Neural cell (in vitro differentiated cells): ENCODE results near the gene ITPK1. TPM values are rescaled to one million over a fixed set of nuclear protein-coding genes. Genes with fewer than 3 reads are reported as not detected.

Experiments
- H2AFZ ChIP-seq: fragments of 200-600, 300-800 bp; sonication (generic), shearing (Covaris generic); 2 replicates; pipeline ENCODE4 v1.6.0; 2014; ENCODE audit warnings: low read depth, mild to moderate bottlenecking, antibody characterized with exemption, low read length, moderate library complexity
- H3F3A ChIP-seq: fragments of 200-600 bp; shearing (Covaris generic); 2 replicates; pipeline ENCODE4 v1.6.1; 2016; ENCODE audit warnings: mild to moderate bottlenecking, moderate library complexity, mixed read lengths, antibody characterized with exemption, low read length; ENCODE audit not compliant: insufficient read depth, poor library complexity, severe bottlenecking
- H3K27ac ChIP-seq: fragments of 200-600, 300-800 bp; sonication (generic), shearing (Covaris generic); 2 replicates; pipeline ENCODE4 v1.5.1; 2014; ENCODE audit warnings: mild to moderate bottlenecking, low read length, moderate library complexity
- H3K27me3 ChIP-seq: fragments of 300-800, 200-600 bp; sonication (generic), shearing (Covaris generic); 2 replicates; pipeline ENCODE4 v1.6.0; 2014; ENCODE audit warnings: mild to moderate bottlenecking, low read depth, low read length, moderate library complexity; ENCODE audit not compliant: insufficient read depth
- H3K36me3 ChIP-seq: fragments of 300-800, 200-600 bp; sonication (generic), shearing (Covaris generic); 2 replicates; pipeline ENCODE4 v1.5.1; 2014; ENCODE audit warnings: mild to moderate bottlenecking, antibody characterized with exemption, low read length, moderate library complexity; ENCODE audit not compliant: insufficient read depth
- H3K4me2 ChIP-seq: fragments of 300-800, 200-600 bp; sonication (generic), shearing (Covaris generic); 2 replicates; pipeline ENCODE4 v1.6.0; 2014; ENCODE audit warnings: mild to moderate bottlenecking, low read length
- H3K4me3 ChIP-seq: fragments of 300-800, 200-600 bp; sonication (generic), shearing (Covaris generic); 2 replicates; pipeline ENCODE4 v1.5.1; 2014; ENCODE audit warnings: mild to moderate bottlenecking, low read length, moderate library complexity
- H3K79me2 ChIP-seq: fragments of 200-600 bp; shearing (Covaris generic); replicated peaks from 2 replicates; pipeline ENCODE4 v1.6.0; 2014; ENCODE audit warnings: mild to moderate bottlenecking, low read length, moderate library complexity; ENCODE audit not compliant: insufficient read depth
- H3K9ac ChIP-seq: fragments of 300-800, 200-600 bp; sonication (generic), shearing (Covaris generic); 2 replicates; pipeline ENCODE4 v1.6.1; 2016; ENCODE audit warnings: mild to moderate bottlenecking, low read length, mixed read lengths
- H3K9me2 ChIP-seq: fragments of 200-600 bp; shearing (Covaris generic); 2 replicates; pipeline ENCODE4 v1.6.1; 2016; ENCODE audit warnings: mild to moderate bottlenecking, low read length, mixed read lengths; ENCODE audit not compliant: insufficient read depth
- H3K9me3 ChIP-seq: fragments of 200-600, 300-800 bp; sonication (generic), shearing (Covaris generic); 2 replicates; pipeline ENCODE4 v1.6.1; 2016; ENCODE audit warnings: mild to moderate bottlenecking, mixed run types, low read length, moderate library complexity, mixed read lengths
- H4K20me1 ChIP-seq: fragments of 200-600 bp; shearing (Covaris generic); 2 replicates; pipeline ENCODE4 v1.6.1; 2016; ENCODE audit warnings: mild to moderate bottlenecking, mixed run types; ENCODE audit not compliant: insufficient read depth
- EP300 ChIP-seq: fragments of 450-650 bp; conservative IDR thresholded peaks from 2 replicates; pipeline ENCODE4 v1.6.1; 2014; ENCODE audit warnings: antibody characterized with exemption, mild to moderate bottlenecking, moderate library complexity; ENCODE audit not compliant: poor library complexity, severe bottlenecking
- EZH2 ChIP-seq: fragments of 200-600, 300-800 bp; shearing (Covaris generic), sonication (generic); IDR thresholded peaks from 2 replicates; pipeline ENCODE4 v1.6.1; 2014; ENCODE audit warnings: antibody characterized with exemption, low read length, borderline replicate concordance, mild to moderate bottlenecking; ENCODE audit not compliant: insufficient read depth, poor library complexity, severe bottlenecking
- MXI1 ChIP-seq: fragments of 450-650 bp; conservative IDR thresholded peaks from 2 replicates; pipeline ENCODE4 v1.6.1; 2014; ENCODE audit warnings: antibody characterized with exemption, mild to moderate bottlenecking; ENCODE audit not compliant: poor library complexity, severe bottlenecking
- POLR2AphosphoS5 ChIP-seq: IDR thresholded peaks from 2 replicates; pipeline ENCODE4 v1.6.1; 2012
- RAD21 ChIP-seq: fragments of 450-650 bp; conservative IDR thresholded peaks from 2 replicates; pipeline ENCODE4 v1.6.1; 2014; ENCODE audit warnings: antibody characterized with exemption, mild to moderate bottlenecking, moderate library complexity
- SMC3 ChIP-seq: fragments of 450-650 bp; conservative IDR thresholded peaks from 2 replicates; pipeline ENCODE4 v1.6.1; 2014; ENCODE audit warnings: antibody characterized with exemption, mild to moderate bottlenecking, moderate library complexity; ENCODE audit not compliant: poor library complexity
- TAF1 ChIP-seq: IDR thresholded peaks from 2 replicates; pipeline ENCODE4 v1.6.1; 2012; ENCODE audit warnings: low read depth
- polyA plus RNA-seq: library from polyadenylated mRNA; depleted of rRNA; stranded (reverse); fragments of >200 nt; gene quantifications from 2 replicates; pipeline ENCODE4 v1.2.3, GENCODE V29; 2014
- TF ChIP-seq, protein P1 (sequence below): IDR thresholded peaks from 2 replicates; pipeline ENCODE4 v1.6.1; 2012; ENCODE audit warnings: borderline replicate concordance
- TF ChIP-seq, protein P2 (sequence below): fragments of 450-650 bp; IDR thresholded peaks from 2 replicates; pipeline ENCODE4 v1.5.1; 2014; ENCODE audit warnings: antibody characterized with exemption, mild to moderate bottlenecking, moderate library complexity; ENCODE audit not compliant: poor library complexity, severe bottlenecking

The ITPK1 gene
- polyA plus RNA-seq, 1 donor from 2014 or later = 65.0 TPM

DNA sequence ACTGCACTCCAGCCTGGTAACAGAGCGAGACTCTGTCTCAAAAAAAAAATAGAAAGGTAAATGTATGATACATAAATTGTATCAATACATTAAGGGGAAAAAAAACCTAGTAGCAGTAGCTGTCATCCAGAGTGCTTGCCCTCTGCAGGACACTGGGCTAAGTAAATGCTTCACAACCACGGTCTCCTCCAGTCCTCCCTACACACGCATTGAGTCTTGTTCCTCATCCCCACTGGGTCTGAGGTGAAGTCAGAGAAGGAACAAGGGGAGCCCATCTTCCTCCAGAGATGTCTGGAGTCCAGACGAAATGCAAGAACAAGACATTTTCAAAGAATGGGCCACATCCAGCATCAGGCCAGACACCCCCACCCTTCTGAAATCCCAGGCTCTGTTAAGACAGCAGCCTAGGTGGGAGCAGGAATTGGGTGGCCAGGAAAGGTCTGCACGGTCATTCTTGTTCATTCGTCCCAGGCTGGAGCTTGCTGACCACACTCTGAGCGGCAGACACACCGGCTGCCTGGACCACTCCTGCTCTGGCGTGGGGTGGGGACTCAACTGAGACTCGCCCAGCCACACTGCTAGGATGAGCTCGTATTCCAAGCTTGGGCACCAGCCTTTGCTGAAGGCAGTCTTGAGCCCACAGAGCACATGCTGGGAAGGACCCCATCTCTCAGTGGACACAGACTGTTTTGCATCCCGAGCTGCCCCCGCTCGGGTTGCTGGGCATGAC, 147.3 kb downstream of the ITPK1 start:
- no peak overlapping the region for H3K27ac ChIP-seq
- no peaks in the 10 kb centered on the region for H3F3A ChIP-seq
- no peaks in the 10 kb centered on the region for H3K9me3 ChIP-seq

DNA sequence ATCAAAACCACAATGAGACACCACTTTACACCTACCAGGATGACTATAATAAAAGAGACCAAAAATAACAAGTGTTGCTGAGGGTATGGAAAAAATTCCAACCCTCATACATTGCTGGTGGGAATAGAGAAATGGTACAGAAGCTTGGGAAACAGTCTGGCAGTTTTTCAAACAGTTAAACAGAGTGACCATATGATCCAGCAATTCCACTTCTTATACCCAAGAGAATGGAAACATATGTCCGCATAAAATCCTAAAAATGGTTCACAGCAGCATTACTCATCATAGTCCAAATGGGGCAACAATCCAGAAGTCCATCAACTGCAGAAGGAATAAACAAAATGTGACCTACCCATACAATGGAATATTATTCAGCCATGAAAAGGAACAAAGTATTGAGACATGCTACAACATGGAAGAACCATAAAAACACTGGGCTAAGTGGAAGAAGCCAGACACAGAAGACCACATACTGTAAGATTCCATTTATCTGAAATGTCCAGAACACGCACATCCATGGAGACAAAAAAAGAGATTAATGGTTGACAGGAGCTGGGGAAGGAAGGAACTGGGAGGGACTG, 148.3 kb downstream of the ITPK1 start:
- no peaks in the 10 kb centered on the region for H4K20me1 ChIP-seq
- H3K4me2 ChIP-seq = no peak overlapping the region
- no peak overlapping the region for H2AFZ ChIP-seq
- no peak overlapping the region for H3K27ac ChIP-seq
- TF ChIP-seq SMC3 = no peak
- no peak for TF ChIP-seq POLR2AphosphoS5
- no peak for TF ChIP-seq EZH2
- TF ChIP-seq RAD21 = no peak
- no peak for TF ChIP-seq MXI1
- TF ChIP-seq EP300 = no peak
- TF ChIP-seq, protein P1, sequence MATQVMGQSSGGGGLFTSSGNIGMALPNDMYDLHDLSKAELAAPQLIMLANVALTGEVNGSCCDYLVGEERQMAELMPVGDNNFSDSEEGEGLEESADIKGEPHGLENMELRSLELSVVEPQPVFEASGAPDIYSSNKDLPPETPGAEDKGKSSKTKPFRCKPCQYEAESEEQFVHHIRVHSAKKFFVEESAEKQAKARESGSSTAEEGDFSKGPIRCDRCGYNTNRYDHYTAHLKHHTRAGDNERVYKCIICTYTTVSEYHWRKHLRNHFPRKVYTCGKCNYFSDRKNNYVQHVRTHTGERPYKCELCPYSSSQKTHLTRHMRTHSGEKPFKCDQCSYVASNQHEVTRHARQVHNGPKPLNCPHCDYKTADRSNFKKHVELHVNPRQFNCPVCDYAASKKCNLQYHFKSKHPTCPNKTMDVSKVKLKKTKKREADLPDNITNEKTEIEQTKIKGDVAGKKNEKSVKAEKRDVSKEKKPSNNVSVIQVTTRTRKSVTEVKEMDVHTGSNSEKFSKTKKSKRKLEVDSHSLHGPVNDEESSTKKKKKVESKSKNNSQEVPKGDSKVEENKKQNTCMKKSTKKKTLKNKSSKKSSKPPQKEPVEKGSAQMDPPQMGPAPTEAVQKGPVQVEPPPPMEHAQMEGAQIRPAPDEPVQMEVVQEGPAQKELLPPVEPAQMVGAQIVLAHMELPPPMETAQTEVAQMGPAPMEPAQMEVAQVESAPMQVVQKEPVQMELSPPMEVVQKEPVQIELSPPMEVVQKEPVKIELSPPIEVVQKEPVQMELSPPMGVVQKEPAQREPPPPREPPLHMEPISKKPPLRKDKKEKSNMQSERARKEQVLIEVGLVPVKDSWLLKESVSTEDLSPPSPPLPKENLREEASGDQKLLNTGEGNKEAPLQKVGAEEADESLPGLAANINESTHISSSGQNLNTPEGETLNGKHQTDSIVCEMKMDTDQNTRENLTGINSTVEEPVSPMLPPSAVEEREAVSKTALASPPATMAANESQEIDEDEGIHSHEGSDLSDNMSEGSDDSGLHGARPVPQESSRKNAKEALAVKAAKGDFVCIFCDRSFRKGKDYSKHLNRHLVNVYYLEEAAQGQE = no peak
- TF ChIP-seq, protein P2, sequence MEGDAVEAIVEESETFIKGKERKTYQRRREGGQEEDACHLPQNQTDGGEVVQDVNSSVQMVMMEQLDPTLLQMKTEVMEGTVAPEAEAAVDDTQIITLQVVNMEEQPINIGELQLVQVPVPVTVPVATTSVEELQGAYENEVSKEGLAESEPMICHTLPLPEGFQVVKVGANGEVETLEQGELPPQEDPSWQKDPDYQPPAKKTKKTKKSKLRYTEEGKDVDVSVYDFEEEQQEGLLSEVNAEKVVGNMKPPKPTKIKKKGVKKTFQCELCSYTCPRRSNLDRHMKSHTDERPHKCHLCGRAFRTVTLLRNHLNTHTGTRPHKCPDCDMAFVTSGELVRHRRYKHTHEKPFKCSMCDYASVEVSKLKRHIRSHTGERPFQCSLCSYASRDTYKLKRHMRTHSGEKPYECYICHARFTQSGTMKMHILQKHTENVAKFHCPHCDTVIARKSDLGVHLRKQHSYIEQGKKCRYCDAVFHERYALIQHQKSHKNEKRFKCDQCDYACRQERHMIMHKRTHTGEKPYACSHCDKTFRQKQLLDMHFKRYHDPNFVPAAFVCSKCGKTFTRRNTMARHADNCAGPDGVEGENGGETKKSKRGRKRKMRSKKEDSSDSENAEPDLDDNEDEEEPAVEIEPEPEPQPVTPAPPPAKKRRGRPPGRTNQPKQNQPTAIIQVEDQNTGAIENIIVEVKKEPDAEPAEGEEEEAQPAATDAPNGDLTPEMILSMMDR = no peak
- TF ChIP-seq TAF1 = no peak
- no peaks in the 10 kb centered on the region for H3F3A ChIP-seq
- H3K9me2 ChIP-seq = no peaks in the 10 kb centered on the region
- no peaks in the 10 kb centered on the region for H3K9me3 ChIP-seq
- no peaks in the 10 kb centered on the region for H3K27me3 ChIP-seq
- H3K36me3 ChIP-seq = no peaks in the 10 kb centered on the region
- H3K79me2 ChIP-seq = no peaks in the 10 kb centered on the region
- no peak overlapping the region for H3K9ac ChIP-seq
- H3K4me3 ChIP-seq = no peak overlapping the region

More for the DNA sequence above, 147.3 kb downstream of the ITPK1 start:
- Histone ChIP-seq H3K36me3 (no peaks in the 10 kb centered on the region), H3K9me2 (no peaks in the 10 kb centered on the region), H2AFZ (no peak overlapping the region), H3K27me3 (no peaks in the 10 kb centered on the region), H4K20me1 (no peaks in the 10 kb centered on the region), H3K9ac (no peak overlapping the region), H3K4me3 (no peak overlapping the region), H3K4me2 (no peak overlapping the region), H3K79me2 (no peaks in the 10 kb centered on the region)
- TF ChIP-seq SMC3 = no peak
- TF ChIP-seq, protein P2 = no peak
